ENCODE results near the gene KCNK4. TPM values are rescaled to one million over a fixed set of nuclear protein-coding genes. Genes with fewer than 3 reads are reported as not detected.

The KCNK4 gene
- polyA plus RNA-seq, 2 of the 4 experiments (the other 2 are of a cell fraction) = 0.12 TPM; not detected in 1

DNA sequence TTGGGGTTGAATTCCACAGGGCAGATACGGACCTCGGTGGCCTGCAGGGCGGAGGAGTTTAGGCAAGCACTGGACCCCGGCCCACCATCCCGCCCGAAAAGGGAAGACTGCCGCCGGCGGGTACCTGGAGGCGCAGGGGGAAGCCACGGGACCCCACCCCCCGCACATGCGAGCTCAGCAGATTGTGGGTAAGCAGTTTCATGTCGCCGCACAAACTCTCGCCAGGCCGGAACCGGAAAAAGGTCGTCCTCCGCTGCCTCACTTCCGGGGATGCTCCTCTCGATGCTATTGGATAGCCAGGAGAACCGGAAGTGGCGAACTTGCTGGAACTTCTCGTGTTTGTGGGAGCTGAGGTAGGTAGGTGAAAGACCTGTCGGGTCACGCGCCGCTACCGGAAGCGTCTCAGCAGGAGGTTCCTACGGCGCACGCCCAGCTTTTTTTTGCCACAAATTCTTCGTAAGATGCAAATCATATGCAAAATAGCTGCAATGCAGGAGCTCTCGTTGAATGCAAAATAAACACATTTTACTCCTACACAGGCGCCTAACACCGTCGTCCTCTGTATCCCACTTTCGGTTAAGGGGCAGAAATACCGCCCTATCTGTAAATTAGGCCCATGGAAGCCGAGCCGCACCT lies 26.3 kb downstream of the KCNK4 start, which contains the start of gene TRMT112 (continued):
- TF ChIP-seq, protein P1, sequence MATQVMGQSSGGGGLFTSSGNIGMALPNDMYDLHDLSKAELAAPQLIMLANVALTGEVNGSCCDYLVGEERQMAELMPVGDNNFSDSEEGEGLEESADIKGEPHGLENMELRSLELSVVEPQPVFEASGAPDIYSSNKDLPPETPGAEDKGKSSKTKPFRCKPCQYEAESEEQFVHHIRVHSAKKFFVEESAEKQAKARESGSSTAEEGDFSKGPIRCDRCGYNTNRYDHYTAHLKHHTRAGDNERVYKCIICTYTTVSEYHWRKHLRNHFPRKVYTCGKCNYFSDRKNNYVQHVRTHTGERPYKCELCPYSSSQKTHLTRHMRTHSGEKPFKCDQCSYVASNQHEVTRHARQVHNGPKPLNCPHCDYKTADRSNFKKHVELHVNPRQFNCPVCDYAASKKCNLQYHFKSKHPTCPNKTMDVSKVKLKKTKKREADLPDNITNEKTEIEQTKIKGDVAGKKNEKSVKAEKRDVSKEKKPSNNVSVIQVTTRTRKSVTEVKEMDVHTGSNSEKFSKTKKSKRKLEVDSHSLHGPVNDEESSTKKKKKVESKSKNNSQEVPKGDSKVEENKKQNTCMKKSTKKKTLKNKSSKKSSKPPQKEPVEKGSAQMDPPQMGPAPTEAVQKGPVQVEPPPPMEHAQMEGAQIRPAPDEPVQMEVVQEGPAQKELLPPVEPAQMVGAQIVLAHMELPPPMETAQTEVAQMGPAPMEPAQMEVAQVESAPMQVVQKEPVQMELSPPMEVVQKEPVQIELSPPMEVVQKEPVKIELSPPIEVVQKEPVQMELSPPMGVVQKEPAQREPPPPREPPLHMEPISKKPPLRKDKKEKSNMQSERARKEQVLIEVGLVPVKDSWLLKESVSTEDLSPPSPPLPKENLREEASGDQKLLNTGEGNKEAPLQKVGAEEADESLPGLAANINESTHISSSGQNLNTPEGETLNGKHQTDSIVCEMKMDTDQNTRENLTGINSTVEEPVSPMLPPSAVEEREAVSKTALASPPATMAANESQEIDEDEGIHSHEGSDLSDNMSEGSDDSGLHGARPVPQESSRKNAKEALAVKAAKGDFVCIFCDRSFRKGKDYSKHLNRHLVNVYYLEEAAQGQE (IDR thresholded peaks at IDR 0.05) = no peak
- TF ChIP-seq JUN (IDR thresholded peaks at IDR 0.05) = peak; percentile 56 to 83
- TF ChIP-seq RAD21 (conservative IDR thresholded peaks at IDR 0.05 in 1 of 2, IDR thresholded peaks at IDR 0.05 in 1 of 2) = no peak
- no peak for TF ChIP-seq HEYL (CRISPR knock-in tag; IDR thresholded peaks at IDR 0.05)
- no peak for TF ChIP-seq CHD4 (IDR thresholded peaks at IDR 0.05; ENCODE audit: borderline replicate concordance)
- TF ChIP-seq ZNF302 (CRISPR knock-in tag; IDR thresholded peaks at IDR 0.05) = no peak
- TF ChIP-seq, protein P2, sequence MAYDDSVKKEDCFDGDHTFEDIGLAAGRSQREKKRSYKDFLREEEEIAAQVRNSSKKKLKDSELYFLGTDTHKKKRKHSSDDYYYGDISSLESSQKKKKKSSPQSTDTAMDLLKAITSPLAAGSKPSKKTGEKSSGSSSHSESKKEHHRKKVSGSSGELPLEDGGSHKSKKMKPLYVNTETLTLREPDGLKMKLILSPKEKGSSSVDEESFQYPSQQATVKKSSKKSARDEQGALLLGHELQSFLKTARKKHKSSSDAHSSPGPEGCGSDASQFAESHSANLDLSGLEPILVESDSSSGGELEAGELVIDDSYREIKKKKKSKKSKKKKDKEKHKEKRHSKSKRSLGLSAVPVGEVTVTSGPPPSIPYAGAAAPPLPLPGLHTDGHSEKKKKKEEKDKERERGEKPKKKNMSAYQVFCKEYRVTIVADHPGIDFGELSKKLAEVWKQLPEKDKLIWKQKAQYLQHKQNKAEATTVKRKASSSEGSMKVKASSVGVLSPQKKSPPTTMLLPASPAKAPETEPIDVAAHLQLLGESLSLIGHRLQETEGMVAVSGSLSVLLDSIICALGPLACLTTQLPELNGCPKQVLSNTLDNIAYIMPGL (CRISPR knock-in tag; IDR thresholded peaks at IDR 0.05; ENCODE audit: borderline replicate concordance) = no peak
- peak; percentile 69; the same call in 1 of the 2 replicates for TF ChIP-seq BHLHE40 (IDR thresholded peaks at IDR 0.05; ENCODE audit: low read depth, low read length)
- no peak for TF ChIP-seq RCOR1 (IDR thresholded peaks at IDR 0.05; ENCODE audit: low read depth, low read length)
- TF ChIP-seq SREBF2 (IDR thresholded peaks at IDR 0.05) = no peak
- TF ChIP-seq HES2 (IDR thresholded peaks at IDR 0.05) = no peak
- TF ChIP-seq, protein P3, sequence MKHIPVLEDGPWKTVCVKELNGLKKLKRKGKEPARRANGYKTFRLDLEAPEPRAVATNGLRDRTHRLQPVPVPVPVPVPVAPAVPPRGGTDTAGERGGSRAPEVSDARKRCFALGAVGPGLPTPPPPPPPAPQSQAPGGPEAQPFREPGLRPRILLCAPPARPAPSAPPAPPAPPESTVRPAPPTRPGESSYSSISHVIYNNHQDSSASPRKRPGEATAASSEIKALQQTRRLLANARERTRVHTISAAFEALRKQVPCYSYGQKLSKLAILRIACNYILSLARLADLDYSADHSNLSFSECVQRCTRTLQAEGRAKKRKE (CRISPR knock-in tag; IDR thresholded peaks at IDR 0.05; ENCODE audit: low read depth) = no peak
- TF ChIP-seq E2F6 (IDR thresholded peaks at IDR 0.05; ENCODE audit: borderline replicate concordance, low read depth) = peak; percentile 43; the same call in 1 of the 2 replicates
- peak; percentile 64; the same call in 1 of the 2 replicates for TF ChIP-seq ELK1 (IDR thresholded peaks at IDR 0.05; ENCODE audit: low read depth, low read length)
- TF ChIP-seq TP53 (CRISPR knock-in tag; IDR thresholded peaks at IDR 0.05) = no peak

All from A549 (cell line).